ENCODE data around the gene ARHGAP10.

DNA sequence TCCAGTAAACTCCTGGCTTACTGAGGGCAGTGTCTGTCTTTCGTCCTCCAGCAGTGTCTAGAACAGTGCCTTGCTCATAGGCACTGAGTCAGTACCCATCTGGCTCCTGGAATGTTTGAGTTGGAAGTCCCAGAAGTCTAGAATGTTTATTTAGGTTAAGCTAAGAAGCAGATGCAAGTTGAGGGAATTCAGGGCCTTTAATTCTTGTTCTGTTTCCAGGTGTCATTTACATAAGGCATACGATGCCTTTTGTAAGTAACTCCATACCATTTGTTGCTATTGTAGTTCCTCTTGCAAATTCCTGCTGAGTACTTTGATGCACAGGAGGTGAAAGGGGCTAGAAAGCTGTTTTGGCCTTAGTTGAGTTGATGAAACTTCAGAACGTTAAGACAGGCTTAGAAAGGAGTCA, 22.2 kb downstream of the ARHGAP10 start:
- TF ChIP-seq, protein P1, sequence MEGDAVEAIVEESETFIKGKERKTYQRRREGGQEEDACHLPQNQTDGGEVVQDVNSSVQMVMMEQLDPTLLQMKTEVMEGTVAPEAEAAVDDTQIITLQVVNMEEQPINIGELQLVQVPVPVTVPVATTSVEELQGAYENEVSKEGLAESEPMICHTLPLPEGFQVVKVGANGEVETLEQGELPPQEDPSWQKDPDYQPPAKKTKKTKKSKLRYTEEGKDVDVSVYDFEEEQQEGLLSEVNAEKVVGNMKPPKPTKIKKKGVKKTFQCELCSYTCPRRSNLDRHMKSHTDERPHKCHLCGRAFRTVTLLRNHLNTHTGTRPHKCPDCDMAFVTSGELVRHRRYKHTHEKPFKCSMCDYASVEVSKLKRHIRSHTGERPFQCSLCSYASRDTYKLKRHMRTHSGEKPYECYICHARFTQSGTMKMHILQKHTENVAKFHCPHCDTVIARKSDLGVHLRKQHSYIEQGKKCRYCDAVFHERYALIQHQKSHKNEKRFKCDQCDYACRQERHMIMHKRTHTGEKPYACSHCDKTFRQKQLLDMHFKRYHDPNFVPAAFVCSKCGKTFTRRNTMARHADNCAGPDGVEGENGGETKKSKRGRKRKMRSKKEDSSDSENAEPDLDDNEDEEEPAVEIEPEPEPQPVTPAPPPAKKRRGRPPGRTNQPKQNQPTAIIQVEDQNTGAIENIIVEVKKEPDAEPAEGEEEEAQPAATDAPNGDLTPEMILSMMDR (IDR thresholded peaks at IDR 0.05) = no peak
- TF ChIP-seq EZH2 (IDR thresholded peaks at IDR 0.05; ENCODE audit: borderline replicate concordance, insufficient read depth, low read depth, low read length, poor library complexity, severe bottlenecking) = no peak

Measured in B cell (primary cell).